SU-DHL-6 (cell line): Measurements from ENCODE around the gene SEC31A.

Experiments used
- EZH2phosphoT487 ChIP-seq: fragments of 200-600 bp; sonication (generic), shearing (Covaris generic); conservative IDR thresholded peaks from 2 replicates; pipeline ENCODE4 v1.6.1; 2018; ENCODE audit warnings: mild to moderate bottlenecking, antibody characterized with exemption, low read length, moderate library complexity, mixed read lengths
- TF ChIP-seq, protein P1 (sequence below): fragments of 200-600 bp; sonication (generic); IDR thresholded peaks from one replicate; pipeline ENCODE4 v1.5.1; 2017; ENCODE audit warnings: antibody characterized with exemption, mild to moderate bottlenecking, low read length, moderate library complexity; ENCODE audit not compliant: insufficient read depth, poor library complexity, severe bottlenecking

DNA sequence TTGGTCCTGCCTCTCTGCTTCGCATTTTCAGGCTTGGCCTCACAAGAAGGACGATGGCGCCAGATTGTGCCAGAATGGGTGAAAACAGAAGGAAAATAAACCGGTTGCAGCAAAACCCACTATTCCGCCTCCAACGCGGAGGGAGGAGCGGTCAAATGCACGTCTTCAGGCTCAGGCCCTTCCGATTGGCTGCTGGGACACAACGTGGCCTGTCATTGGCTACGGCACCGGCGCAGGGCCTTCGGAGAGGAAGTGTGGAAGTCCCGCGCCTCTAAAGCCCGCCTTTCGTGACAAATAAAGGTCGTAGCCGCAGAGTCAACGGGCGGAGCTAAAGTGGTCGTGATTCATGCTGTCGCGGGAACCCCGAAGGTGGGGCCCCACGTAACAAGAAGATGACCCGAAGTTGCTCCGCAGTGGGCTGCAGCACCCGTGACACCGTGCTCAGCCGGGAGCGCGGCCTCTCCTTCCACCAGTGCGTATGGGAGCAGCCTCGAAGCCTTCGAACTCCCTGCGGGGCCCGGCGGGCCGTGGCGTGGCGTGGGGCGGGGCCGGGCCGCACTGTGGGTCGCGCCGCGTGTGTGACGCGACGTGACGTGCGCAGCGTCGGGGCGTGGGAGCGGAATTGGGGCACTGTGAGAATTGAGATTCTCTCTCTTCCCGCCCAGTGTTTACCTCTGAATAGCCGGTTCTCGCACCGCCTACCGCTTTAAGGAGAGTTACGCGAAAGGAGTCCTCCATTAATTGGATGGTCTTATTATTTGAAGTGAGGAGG lies 9.6 kb upstream of the SEC31A start, which contains the start of gene THAP9:
- TF ChIP-seq, protein P1, sequence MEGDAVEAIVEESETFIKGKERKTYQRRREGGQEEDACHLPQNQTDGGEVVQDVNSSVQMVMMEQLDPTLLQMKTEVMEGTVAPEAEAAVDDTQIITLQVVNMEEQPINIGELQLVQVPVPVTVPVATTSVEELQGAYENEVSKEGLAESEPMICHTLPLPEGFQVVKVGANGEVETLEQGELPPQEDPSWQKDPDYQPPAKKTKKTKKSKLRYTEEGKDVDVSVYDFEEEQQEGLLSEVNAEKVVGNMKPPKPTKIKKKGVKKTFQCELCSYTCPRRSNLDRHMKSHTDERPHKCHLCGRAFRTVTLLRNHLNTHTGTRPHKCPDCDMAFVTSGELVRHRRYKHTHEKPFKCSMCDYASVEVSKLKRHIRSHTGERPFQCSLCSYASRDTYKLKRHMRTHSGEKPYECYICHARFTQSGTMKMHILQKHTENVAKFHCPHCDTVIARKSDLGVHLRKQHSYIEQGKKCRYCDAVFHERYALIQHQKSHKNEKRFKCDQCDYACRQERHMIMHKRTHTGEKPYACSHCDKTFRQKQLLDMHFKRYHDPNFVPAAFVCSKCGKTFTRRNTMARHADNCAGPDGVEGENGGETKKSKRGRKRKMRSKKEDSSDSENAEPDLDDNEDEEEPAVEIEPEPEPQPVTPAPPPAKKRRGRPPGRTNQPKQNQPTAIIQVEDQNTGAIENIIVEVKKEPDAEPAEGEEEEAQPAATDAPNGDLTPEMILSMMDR, result no peak
- no peak for TF ChIP-seq EZH2phosphoT487
